Liver (tissue), 9 donors: ENCODE measurements around the gene PPIL4. TPM values are rescaled to one million over a fixed set of nuclear protein-coding genes. Genes with fewer than 3 reads are reported as not detected.

Source experiments
- DNase-seq: peaks from one replicate; pipeline ENCODE4 v3.0.0-alpha.2; 2017; ENCODE audit warnings: low spot score
- H3K27ac ChIP-seq, 2 donors: one replicate each; pipeline ENCODE4 v1.7.0; 2013; ENCODE audit warnings: inconsistent platforms in 2 of 2, low read length in 2 of 2, control low read depth in 1 of 2, low read depth in 1 of 2, mild to moderate bottlenecking in 1 of 2
- H3K27me3 ChIP-seq, 4 donors: one replicate each; pipeline versions ENCODE4 v1.6.1 to v1.7.0; 2013; ENCODE audit warnings: low read length in 3 of 4, inconsistent platforms in 1 of 4, mild to moderate bottlenecking in 1 of 4, moderate library complexity in 1 of 4; ENCODE audit not compliant: control insufficient read depth in 4 of 4, insufficient read depth in 4 of 4
- H3K36me3 ChIP-seq, 4 donors: one replicate each; pipeline versions ENCODE4 v1.6.1 to v1.7.0; 2013; ENCODE audit warnings: low read length in 3 of 4, mild to moderate bottlenecking in 3 of 4, low read depth in 1 of 4, moderate library complexity in 1 of 4; ENCODE audit not compliant: control insufficient read depth in 4 of 4, insufficient read depth in 3 of 4
- H3K4me1 ChIP-seq, 4 donors: one replicate each; pipeline versions ENCODE4 v1.6.1 to v1.7.0; 2013; ENCODE audit warnings: low read length in 3 of 4, mild to moderate bottlenecking in 3 of 4, moderate library complexity in 1 of 4; ENCODE audit not compliant: control insufficient read depth in 4 of 4, insufficient read depth in 4 of 4
- H3K4me3 ChIP-seq, 3 donors: one replicate each; pipeline versions ENCODE4 v1.6.1 to v1.7.0; 2013; ENCODE audit warnings: low read length in 3 of 3, control low read depth in 1 of 3, low read depth in 1 of 3, mild to moderate bottlenecking in 1 of 3
- H3K9ac ChIP-seq, 2 donors: one replicate each; pipeline ENCODE4 v1.7.0; 2013; ENCODE audit warnings: low read length in 2 of 2, mild to moderate bottlenecking in 2 of 2, moderate library complexity in 2 of 2, control low read depth in 1 of 2, low read depth in 1 of 2
- H3K9me3 ChIP-seq, 4 donors: one replicate each; pipeline versions ENCODE4 v1.6.1 to v1.7.0; 2013; ENCODE audit warnings: low read length in 3 of 4; ENCODE audit not compliant: control insufficient read depth in 4 of 4
- EGR1 ChIP-seq, 2 donors: IDR thresholded peaks; 2 replicates each; pipeline ENCODE4 v1.6.1; 2016 to 2018; ENCODE audit warnings: antibody characterized with exemption in 2 of 2, low read depth in 2 of 2
- FOXA1 ChIP-seq: IDR thresholded peaks from 2 replicates; pipeline ENCODE4 v1.6.1; 2016; ENCODE audit warnings: antibody characterized with exemption
- FOXA2 ChIP-seq: IDR thresholded peaks from 2 replicates; pipeline ENCODE4 v1.6.1; 2016; ENCODE audit warnings: antibody characterized with exemption
- GABPA ChIP-seq, 2 donors: IDR thresholded peaks in 1 of 2; conservative IDR thresholded peaks in 1 of 2; 2 replicates each; pipeline ENCODE4 v1.6.1; 2016; ENCODE audit warnings: antibody characterized with exemption in 2 of 2, mild to moderate bottlenecking in 1 of 2, moderate library complexity in 1 of 2
- HNF4A ChIP-seq, 2 donors: conservative IDR thresholded peaks; 2 replicates each; pipeline ENCODE4 v1.6.1; 2016; ENCODE audit warnings: antibody characterized with exemption in 2 of 2, mild to moderate bottlenecking in 2 of 2
- HNF4G ChIP-seq: IDR thresholded peaks from 2 replicates; pipeline ENCODE4 v1.6.1; 2016; ENCODE audit warnings: antibody characterized with exemption
- JUND ChIP-seq, 2 donors: IDR thresholded peaks; 2 replicates each; pipeline ENCODE4 v1.6.1; 2016; ENCODE audit warnings: antibody characterized with exemption in 2 of 2
- NR2F2 ChIP-seq: IDR thresholded peaks from 2 replicates; pipeline ENCODE4 v1.6.1; 2016; ENCODE audit warnings: antibody characterized with exemption
- RAD21 ChIP-seq, 2 donors: IDR thresholded peaks; 2 replicates each; pipeline ENCODE4 v1.6.1; 2016; ENCODE audit warnings: antibody characterized with exemption in 2 of 2, mild to moderate bottlenecking in 2 of 2
- RXRA ChIP-seq, 2 donors: IDR thresholded peaks; 2 replicates each; pipeline ENCODE4 v1.6.1; 2017 to 2018; ENCODE audit warnings: antibody characterized with exemption in 2 of 2, mild to moderate bottlenecking in 1 of 2
- SP1 ChIP-seq: IDR thresholded peaks from 2 replicates; pipeline ENCODE4 v1.6.1; 2018; ENCODE audit warnings: antibody characterized with exemption, mild to moderate bottlenecking
- TAF1 ChIP-seq: conservative IDR thresholded peaks from 2 replicates; pipeline ENCODE4 v1.6.1; 2016; ENCODE audit warnings: antibody characterized with exemption, mild to moderate bottlenecking
- YY1 ChIP-seq: IDR thresholded peaks from 2 replicates; pipeline ENCODE4 v1.6.1; 2016; ENCODE audit warnings: antibody characterized with exemption, mild to moderate bottlenecking
- WGBS: extraction: QIAGEN DNeasy Blood & Tissue Kit; methylation state at CpG from one replicate; pipeline ENCODE4 v1.1.7; 2013; 5-methylcytosine and 5-hydroxymethylcytosine counted together
- polyA plus RNA-seq, 2 donors: library from polyadenylated mRNA; stranded (reverse) in 1 of 2; unstranded in 1 of 2; fragments of 200-250 nt in 1 of 2; fragments of >200 nt in 1 of 2; fragmentation: Nextera tagmentation in 1 of 2; extraction: Ambion mirVana in 1 of 2; gene quantifications; one replicate each; pipeline versions ENCODE4 v1.2.1 to v1.2.3, GENCODE V29; 2013 to 2015
- total RNA-seq, 2 donors: library from RNA; depleted of rRNA; stranded (reverse); fragments of >200 nt; gene quantifications; one replicate each; pipeline ENCODE4 v1.2.3, GENCODE V29; 2014
- TF ChIP-seq, protein P1 (sequence below): IDR thresholded peaks from 2 replicates; pipeline ENCODE4 v1.6.1; 2016; ENCODE audit warnings: antibody characterized with exemption
- TF ChIP-seq, protein P2 (sequence below): IDR thresholded peaks from 2 replicates; pipeline ENCODE4 v1.6.1; 2016; ENCODE audit warnings: antibody characterized with exemption
- TF ChIP-seq, protein P3 (sequence below): fragments of 150-350 bp; IDR thresholded peaks from 2 replicates; pipeline ENCODE4 v1.5.1; 2017; ENCODE audit warnings: improper control_type of control experiment, low read depth, low read length; ENCODE audit not compliant: missing input control
- TF ChIP-seq, protein P4 (sequence below): IDR thresholded peaks from 2 replicates; pipeline ENCODE4 v1.6.1; 2016; ENCODE audit warnings: antibody characterized with exemption, mild to moderate bottlenecking
- TF ChIP-seq, protein P5 (sequence below): IDR thresholded peaks from 2 replicates; pipeline ENCODE4 v1.6.1; 2016; ENCODE audit warnings: antibody characterized with exemption
- donor health status: healthy.
- donor health status: healthy.
- donor health status: healthy.
- donor health status: healthy.
- donor health status: healthy.

PPIL4 gene
- total and polyA plus RNA-seq, 4 donors: 6.4 to 13.1 (median 9.6) TPM

DNA sequence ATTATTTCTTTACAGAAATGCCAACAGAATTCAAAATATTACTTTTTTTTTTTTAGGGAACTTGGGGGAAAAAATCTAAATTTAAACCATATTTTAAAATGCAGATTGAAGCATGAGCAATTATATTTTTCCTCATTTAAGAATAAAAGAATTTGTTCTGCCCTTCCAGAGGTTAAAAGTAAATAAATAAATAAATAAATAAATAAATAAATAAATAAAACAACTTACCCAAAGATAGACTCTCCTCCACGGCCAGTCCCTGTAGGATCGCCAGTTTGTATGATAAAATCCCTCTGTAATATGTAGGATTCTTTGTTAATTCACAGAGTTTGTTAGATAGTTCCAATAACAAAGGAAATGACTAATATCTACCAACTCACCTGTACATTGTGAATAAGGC, 4.7 kb downstream of the PPIL4 start:
- TF ChIP-seq JUND (IDR thresholded peaks at IDR 0.05): no peak
- no peak for TF ChIP-seq FOXA1
- TF ChIP-seq YY1: no peak
- no peak for TF ChIP-seq GABPA (IDR thresholded peaks at IDR 0.05 in 1 of 2, conservative IDR thresholded peaks at IDR 0.05 in 1 of 2)
- TF ChIP-seq, protein P1, sequence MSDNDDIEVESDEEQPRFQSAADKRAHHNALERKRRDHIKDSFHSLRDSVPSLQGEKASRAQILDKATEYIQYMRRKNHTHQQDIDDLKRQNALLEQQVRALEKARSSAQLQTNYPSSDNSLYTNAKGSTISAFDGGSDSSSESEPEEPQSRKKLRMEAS: no peak
- no peak for TF ChIP-seq HNF4G
- no peak for TF ChIP-seq FOXA2
- no peak for TF ChIP-seq TAF1
- TF ChIP-seq EGR1 (IDR thresholded peaks at IDR 0.05; ENCODE audit: low read depth in 2 of 2): no peak
- Histone ChIP-seq H3K36me3 (peaks cover 2 to 30% (median 10%) of the 10 kb centered on the region in 4 donors), H3K9me3 (no peaks in the 10 kb centered on the region), H3K4me1 (peaks cover 0 to 20% (median 13%) of the 10 kb centered on the region in 4 donors), H3K4me3 (no peak overlapping the region), H3K27ac (no peak overlapping the region), H3K27me3 (no peaks in the 10 kb centered on the region), H3K9ac (no peak overlapping the region)
- WGBS: 92% methylated on average over 2 of the region's 2 CpGs
- no peak for DNase-seq

DNA sequence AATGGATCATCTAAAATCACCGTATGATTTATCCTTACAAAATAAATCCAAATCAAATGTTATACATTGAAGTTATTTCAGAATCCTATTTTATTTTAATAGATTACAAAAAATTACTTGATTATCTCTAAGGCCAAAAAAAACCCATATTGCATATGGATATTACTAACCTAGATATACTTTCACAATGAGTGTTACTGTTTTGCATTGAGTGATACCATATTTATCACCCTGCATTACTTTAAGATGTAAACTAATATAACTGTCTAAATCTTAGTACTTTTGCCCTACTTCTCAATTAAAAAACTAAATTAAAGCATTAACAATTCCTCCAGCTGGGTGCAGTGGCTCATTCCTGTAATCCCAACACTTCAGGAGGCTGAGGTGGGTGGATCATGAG, 11.1 kb downstream of the PPIL4 start:
- peaks cover 5 to 74% (median 44%) of the 10 kb centered on the region in 4 donors for H3K36me3 ChIP-seq
- WGBS: 100% methylated on average over 1 of the region's 1 CpG
- H3K27ac ChIP-seq: no peak overlapping the region
- no peak for TF ChIP-seq RAD21 (IDR thresholded peaks at IDR 0.05)
- TF ChIP-seq FOXA1: no peak
- no peak for DNase-seq
- no peaks in the 10 kb centered on the region for H3K4me1 ChIP-seq
- H3K9ac ChIP-seq: no peak overlapping the region
- no peak overlapping the region for H3K4me3 ChIP-seq
- H3K9me3 ChIP-seq: no peaks in the 10 kb centered on the region
- no peaks in the 10 kb centered on the region for H3K27me3 ChIP-seq

DNA sequence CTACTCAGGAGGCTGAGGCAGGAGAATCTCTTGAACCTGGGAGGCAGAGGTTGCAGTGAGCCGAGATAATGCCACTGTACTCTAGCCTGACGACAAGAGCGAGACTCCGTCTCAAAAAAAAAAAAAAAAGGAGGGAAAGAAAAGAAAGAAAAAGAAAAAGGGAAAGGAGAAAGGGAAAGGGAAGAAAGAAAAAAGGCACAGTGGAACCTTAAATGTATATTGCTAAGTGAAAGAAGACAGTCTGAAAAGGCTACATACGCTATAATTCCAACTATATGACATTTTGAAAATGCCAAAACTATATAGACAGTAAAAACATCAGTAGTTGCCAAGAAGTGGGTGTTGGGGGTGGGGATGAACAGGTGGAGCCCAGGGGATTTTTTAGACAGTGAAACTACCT, 16.2 kb downstream of the PPIL4 start:
- H3K4me1 ChIP-seq: peaks cover 0 to 2% (median 0%) of the 10 kb centered on the region in 4 donors
- 98% methylated on average over 5 of the region's 5 CpGs for WGBS
- TF ChIP-seq HNF4G: no peak
- TF ChIP-seq RAD21 (IDR thresholded peaks at IDR 0.05): no peak
- TF ChIP-seq, protein P2, sequence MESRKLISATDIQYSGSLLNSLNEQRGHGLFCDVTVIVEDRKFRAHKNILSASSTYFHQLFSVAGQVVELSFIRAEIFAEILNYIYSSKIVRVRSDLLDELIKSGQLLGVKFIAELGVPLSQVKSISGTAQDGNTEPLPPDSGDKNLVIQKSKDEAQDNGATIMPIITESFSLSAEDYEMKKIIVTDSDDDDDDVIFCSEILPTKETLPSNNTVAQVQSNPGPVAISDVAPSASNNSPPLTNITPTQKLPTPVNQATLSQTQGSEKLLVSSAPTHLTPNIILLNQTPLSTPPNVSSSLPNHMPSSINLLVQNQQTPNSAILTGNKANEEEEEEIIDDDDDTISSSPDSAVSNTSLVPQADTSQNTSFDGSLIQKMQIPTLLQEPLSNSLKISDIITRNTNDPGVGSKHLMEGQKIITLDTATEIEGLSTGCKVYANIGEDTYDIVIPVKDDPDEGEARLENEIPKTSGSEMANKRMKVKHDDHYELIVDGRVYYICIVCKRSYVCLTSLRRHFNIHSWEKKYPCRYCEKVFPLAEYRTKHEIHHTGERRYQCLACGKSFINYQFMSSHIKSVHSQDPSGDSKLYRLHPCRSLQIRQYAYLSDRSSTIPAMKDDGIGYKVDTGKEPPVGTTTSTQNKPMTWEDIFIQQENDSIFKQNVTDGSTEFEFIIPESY: no peak
- TF ChIP-seq HNF4A (conservative IDR thresholded peaks at IDR 0.05): no peak
- TF ChIP-seq SP1: no peak
- TF ChIP-seq, protein P1: no peak
- no peak for TF ChIP-seq TAF1
- no peak for TF ChIP-seq JUND (IDR thresholded peaks at IDR 0.05)
- no peak for TF ChIP-seq YY1
- TF ChIP-seq, protein P3, sequence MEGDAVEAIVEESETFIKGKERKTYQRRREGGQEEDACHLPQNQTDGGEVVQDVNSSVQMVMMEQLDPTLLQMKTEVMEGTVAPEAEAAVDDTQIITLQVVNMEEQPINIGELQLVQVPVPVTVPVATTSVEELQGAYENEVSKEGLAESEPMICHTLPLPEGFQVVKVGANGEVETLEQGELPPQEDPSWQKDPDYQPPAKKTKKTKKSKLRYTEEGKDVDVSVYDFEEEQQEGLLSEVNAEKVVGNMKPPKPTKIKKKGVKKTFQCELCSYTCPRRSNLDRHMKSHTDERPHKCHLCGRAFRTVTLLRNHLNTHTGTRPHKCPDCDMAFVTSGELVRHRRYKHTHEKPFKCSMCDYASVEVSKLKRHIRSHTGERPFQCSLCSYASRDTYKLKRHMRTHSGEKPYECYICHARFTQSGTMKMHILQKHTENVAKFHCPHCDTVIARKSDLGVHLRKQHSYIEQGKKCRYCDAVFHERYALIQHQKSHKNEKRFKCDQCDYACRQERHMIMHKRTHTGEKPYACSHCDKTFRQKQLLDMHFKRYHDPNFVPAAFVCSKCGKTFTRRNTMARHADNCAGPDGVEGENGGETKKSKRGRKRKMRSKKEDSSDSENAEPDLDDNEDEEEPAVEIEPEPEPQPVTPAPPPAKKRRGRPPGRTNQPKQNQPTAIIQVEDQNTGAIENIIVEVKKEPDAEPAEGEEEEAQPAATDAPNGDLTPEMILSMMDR: no peak
- no peak for TF ChIP-seq EGR1 (IDR thresholded peaks at IDR 0.05; ENCODE audit: low read depth in 2 of 2)
- TF ChIP-seq FOXA1: no peak
- TF ChIP-seq, protein P4, sequence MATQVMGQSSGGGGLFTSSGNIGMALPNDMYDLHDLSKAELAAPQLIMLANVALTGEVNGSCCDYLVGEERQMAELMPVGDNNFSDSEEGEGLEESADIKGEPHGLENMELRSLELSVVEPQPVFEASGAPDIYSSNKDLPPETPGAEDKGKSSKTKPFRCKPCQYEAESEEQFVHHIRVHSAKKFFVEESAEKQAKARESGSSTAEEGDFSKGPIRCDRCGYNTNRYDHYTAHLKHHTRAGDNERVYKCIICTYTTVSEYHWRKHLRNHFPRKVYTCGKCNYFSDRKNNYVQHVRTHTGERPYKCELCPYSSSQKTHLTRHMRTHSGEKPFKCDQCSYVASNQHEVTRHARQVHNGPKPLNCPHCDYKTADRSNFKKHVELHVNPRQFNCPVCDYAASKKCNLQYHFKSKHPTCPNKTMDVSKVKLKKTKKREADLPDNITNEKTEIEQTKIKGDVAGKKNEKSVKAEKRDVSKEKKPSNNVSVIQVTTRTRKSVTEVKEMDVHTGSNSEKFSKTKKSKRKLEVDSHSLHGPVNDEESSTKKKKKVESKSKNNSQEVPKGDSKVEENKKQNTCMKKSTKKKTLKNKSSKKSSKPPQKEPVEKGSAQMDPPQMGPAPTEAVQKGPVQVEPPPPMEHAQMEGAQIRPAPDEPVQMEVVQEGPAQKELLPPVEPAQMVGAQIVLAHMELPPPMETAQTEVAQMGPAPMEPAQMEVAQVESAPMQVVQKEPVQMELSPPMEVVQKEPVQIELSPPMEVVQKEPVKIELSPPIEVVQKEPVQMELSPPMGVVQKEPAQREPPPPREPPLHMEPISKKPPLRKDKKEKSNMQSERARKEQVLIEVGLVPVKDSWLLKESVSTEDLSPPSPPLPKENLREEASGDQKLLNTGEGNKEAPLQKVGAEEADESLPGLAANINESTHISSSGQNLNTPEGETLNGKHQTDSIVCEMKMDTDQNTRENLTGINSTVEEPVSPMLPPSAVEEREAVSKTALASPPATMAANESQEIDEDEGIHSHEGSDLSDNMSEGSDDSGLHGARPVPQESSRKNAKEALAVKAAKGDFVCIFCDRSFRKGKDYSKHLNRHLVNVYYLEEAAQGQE: no peak
- TF ChIP-seq RXRA (IDR thresholded peaks at IDR 0.05): no peak
- TF ChIP-seq, protein P5, sequence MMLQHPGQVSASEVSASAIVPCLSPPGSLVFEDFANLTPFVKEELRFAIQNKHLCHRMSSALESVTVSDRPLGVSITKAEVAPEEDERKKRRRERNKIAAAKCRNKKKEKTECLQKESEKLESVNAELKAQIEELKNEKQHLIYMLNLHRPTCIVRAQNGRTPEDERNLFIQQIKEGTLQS: no peak
- no peak for TF ChIP-seq NR2F2
- no peaks in the 10 kb centered on the region for H3K9me3 ChIP-seq
- DNase-seq: no peak
- H3K36me3 ChIP-seq: peaks cover 8 to 61% (median 59%) of the 10 kb centered on the region in 4 donors
- no peak overlapping the region for H3K27ac ChIP-seq
- no peaks in the 10 kb centered on the region for H3K27me3 ChIP-seq
- no peak overlapping the region for H3K9ac ChIP-seq
- no peak overlapping the region for H3K4me3 ChIP-seq
